Stimulated activated CD4-positive, alpha-beta T cell treated with anti-CD3 and anti-CD28 coated beads, Interleukin-2, amount 100 ng/mL, for 48 hours (primary cell): ENCODE measurements around the gene NOM1.
"Not testable (repeated sequence)": the region's sequence is repeated elsewhere in the genome, so short reads cannot be mapped to it uniquely, and the experiment has no call there.

ENCODE experiments used
- DNase-seq, 2 donors: peaks; one replicate each; pipeline ENCODE4 v3.0.0-alpha.2; 2020

Gene NOM1

GRCh38 chr7:156940421-156941122 lies 8.9 kb upstream of the NOM1 start:
- no peak for DNase-seq

- DNase-seq = no peak
Observed at GRCh38 chr7:156941393-156942182, 7.9 kb upstream of the NOM1 start.

- DNase-seq = no peak
Observed at GRCh38 chr7:156942708-156943090, 6.8 kb upstream of the NOM1 start.

DNA sequence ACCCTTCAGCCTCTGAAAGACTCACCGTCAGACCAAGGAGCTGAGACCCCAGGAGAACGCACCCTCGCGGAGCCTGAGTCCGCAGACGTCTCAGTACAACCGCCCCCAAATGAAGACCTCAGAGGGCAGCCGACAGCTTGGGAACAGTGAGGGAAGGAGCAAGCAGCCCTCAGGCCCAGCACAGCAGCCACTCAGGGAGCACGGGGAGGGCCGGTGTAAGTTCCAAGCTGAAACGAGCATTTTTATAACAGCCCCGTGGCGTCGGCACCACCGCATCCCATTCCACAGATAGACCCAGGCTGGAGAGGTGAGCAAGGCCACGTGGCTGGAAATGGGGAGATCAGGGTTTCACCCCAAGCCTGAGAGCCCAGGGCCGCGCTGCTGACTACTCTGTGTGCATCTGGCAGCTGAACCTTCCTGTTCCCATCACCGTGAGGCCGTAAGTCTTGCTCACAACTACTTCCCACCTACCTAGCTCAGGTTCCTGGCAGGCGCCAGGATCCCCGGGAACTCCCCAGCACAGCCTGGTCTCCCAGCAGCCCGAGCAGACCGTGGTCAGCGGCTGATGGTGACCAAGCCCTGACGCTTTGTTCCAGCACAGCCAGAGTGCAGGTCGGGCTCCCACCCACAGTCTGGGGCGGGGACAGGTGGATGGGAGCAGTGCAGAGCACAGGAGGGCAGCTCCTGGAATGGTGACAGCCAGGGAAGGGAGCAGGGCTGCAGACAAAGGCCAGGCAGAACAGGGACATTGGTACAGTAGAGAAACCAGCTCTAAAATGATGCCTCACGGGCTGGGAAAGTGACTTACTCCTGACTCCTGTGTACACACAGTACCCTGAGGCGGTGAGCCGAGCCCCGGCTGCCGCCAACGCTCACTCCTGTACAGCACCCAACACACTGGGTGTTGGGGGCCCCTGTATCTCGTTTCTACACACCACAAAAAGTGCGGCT lies 6.1 kb upstream of the NOM1 start:
- DNase-seq = no peak

DNA sequence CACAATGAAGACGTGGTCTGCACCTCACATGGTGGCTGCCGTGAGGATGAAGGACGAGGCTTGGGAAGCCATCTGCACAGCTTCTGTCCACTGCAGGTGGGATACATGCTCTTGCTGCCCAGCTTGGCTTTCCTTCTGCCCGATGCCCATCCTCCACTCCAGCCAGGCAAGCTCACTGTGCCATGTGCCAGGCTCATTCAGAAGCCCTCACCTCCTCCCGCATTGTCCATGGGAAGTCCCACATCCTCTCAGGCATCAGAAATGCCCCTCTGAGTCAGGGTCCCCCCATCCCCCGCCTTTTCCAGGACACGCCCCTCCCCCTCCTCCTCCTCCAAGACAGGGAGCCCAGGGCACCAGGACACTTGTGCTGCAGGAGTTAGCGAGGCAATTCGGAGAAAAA lies 4.6 kb upstream of the NOM1 start:
- DNase-seq = no peak

DNA sequence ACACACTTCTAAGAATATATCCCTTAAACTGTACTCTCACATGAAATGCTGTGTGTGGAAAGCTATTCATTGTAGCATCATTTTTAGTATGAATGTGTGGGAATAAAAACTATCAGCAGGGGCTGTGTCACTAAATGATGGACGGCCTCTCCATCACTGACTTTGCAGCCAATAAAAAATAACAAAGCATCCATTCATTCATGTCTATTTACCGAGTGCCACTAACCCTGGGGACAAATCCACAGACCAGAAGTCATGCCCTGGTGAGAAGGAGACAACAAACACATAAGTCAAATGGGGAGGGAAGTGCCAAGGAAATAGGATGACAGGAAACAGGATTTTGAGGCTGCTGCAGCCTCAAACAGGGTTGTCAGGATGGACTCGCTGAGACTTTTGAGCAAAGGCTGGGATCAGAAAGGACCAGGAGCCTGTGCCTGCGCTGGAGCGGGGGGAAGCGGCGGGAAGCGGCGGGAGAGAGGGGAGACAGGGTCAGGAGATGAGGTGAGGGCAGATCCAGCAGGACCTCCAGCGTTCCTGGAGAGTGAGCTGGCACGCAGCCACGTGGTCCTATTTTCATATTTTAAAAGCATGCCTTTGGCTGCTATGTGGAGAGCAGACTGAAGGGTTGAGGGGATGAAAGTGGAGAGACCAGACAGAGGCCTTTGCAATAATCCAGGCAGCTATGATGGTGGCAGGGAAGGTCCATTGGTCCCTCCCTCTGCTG lies 2.2 kb upstream of the NOM1 start:
- no peak for DNase-seq

DNA sequence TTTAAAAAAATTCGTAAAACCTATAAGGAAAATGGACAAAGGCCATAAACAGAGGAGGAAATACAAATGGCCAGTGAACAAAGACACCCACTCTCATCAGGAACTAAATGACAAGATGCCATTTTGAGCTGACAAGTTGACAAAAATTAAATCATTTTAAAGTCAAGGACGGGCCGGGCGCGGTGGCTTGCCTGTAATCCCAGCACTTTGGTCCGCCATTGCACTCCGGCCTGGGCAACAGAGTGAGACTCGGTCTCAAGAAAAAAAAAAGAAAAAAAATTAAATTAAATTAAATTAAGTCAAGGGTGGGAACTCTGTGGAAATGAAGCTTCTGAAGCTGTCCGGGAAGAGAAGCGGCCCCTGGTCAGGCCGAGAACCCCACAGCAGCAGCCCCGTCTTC lies 1.2 kb upstream of the NOM1 start:
- DNase-seq = no peak

GRCh38 chr7:156950381-156950858 lies 908 bp downstream of the NOM1 start:
- no peak for DNase-seq

DNA sequence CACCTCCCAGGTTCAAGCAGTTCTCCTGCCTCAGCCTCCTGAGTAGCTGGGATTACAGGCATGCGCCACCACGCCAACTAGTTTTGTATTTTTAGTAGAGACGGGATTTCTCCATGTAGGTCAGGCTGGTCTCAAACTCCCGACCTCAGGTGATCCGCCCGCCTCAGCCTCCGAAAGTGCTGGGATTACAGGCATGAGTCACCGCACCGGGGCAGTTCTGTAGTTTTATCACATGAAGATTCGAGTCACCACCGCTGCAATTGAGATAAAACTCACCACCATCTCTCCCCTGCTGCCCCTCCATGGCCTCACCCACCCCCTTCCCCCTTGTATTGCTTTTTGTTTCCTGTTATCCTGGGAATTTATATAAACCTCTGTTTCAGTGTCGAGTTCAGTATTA lies 3.7 kb downstream of the NOM1 start:
- not testable (repeated sequence) for DNase-seq

DNA sequence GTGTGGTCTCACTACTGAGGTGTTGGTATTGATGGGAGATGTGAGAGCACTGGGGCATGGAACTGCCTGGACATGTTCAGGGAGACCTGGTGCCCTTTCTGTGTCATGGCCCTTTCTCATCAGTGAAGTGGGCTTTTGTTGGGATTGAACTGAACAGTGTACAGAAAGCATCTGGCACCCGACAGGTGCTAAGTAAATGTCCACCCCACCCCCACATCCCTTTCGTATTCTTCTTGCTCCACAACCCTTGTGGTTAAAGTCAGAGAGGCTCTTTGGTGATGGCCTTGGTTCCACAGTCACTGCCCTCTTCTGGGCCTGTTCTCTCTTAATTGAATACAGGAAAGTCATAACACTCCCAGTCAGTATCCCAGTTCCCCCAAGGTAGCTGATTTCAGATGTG lies 5.4 kb downstream of the NOM1 start:
- DNase-seq = no peak

GRCh38 chr7:156956727-156957126 lies 7.2 kb downstream of the NOM1 start:
- no peak for DNase-seq

DNA sequence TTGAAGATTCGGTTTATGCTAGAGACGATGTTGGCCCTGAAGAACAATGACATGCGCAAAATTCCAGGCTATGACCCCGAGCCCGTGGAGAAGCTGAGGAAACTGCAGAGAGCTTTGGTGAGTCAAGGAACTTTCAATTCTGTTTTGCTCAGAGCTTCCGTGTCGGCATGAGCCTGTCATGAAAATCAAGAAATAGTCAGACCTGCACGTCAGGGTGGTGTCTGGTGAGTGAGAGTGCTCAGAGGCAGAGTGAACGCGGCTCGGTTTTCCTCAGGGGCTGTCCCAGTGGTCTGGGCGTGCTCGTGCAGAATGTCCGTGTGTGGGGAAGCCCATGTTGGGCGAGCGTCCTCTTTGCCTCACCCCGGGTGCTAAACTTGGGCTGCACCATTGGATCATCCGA lies 12.6 kb downstream of the NOM1 start:
- DNase-seq = no peak

- no peak for DNase-seq
Observed at GRCh38 chr7:156962897-156963296, 13.4 kb downstream of the NOM1 start.

GRCh38 chr7:156963472-156963871 lies 14.0 kb downstream of the NOM1 start:
- DNase-seq = no peak

- DNase-seq = no peak
Observed at GRCh38 chr7:156964971-156965370, 15.5 kb downstream of the NOM1 start.

DNA sequence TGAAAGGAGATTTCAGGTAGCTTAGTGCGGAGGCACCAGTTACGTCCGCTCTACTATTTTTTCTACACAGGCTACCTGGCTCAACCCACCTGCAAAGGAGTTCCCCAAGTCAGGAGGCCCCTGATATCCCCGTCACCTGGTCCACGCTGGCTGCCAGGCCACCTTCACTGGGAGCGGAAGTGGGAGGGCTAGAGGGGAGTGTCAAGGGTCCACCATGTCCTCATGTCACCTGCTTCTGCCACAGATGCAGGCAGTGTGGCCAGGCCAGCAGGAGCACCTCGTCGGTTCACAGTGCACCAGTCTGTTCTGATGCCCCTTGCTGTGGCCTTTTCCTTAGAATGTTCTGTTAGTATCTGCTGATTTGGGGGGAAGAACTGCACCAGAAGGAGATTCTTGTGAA lies 16.9 kb downstream of the NOM1 start:
- no peak for DNase-seq

DNA sequence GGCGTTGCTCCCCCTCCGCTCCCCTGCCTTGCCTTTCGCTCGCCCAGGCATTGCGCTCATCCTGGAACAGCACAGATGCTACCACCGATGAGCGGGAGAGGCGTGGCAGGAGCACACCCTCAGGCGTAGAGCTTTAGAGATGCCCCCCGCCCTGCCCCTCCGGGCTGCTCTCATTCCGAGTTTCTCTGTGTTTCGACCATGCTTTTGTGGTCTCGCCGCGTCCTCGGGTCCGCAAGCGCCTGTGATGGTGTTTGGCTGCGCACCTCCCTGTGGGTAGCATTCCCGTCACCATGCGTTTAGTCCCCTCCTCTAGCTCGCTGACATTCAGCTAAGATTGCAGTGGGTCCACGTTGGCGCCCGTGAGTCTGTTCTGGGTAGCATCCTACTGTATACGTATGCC lies 18.7 kb downstream of the NOM1 start:
- DNase-seq = no peak

DNA sequence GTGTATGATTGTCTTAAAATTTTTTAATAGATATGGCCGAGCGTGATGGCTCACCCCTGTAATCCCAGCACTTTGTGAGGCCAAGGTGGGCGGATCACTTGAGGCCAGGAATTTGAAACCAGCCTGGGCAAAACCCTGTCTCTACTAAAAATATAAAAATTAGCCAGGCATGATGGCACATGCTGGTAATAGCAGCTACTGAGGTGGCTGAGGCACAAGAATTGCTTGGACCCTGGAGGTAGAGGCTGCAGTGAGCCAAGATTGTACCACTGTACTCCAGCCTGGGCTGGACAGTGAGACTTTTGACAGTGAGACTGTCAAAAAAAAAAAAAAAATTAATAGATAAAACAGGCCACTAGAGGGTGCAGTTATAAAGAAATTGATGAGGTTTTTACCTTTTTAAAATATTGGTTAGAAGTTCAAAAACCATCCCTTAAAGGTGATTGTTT lies 20.5 kb downstream of the NOM1 start:
- DNase-seq = no peak

GRCh38 chr7:156975620-156976019 lies 26.1 kb downstream of the NOM1 start:
- DNase-seq = no peak

DNA sequence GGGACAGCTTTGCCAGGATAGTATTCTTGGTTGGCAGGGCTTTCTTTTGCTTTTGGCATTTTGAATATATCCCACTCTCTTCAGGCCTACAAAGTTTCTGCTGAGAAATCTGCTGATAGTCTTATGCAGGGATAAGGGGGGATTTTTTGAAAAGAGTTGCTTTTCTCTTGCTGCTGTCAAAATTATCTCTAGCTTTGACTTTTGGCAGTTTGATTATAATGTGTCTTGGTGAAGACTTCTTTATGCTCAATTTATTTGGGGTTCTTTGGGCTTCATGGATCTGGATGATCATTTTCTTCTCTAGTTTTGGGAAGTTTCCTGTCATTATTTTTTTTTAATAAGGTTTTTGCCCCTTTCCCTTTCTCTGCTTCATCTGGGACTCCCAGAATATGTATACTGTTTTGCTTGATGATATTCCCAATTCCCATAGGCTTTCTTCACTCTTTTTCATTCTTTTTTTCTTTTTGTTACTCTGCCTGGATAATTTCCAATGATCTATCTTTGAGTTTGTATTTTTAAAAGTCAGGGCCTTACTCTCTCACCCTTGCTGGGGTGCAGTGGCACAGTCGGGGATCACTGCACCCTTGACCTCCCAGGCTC lies 29.6 kb downstream of the NOM1 start:
- no peak for DNase-seq

- no peak for DNase-seq
Observed at GRCh38 chr7:156979711-156980110, 30.2 kb downstream of the NOM1 start.
